GM19099 (cell line): ENCODE results near the gene ANKRD9.

Experiments used
- POLR2A ChIP-seq: IDR thresholded peaks from 3 replicates; pipeline ENCODE4 v1.6.1; 2011; ENCODE audit warnings: low read depth; ENCODE audit not compliant: insufficient read length; ENCODE audit errors: extremely low read depth

Gene ANKRD9

GRCh38 chr14:102540315-102541028 lies 30.9 kb upstream of the ANKRD9 start:
- TF ChIP-seq POLR2A = no peak

- no peak for TF ChIP-seq POLR2A
These were observed 30.2 kb upstream of the ANKRD9 start for GRCh38 chr14:102539544-102540314.

- no peak for TF ChIP-seq POLR2A
These were observed 29.3 kb upstream of the ANKRD9 start for GRCh38 chr14:102538602-102539543.

GRCh38 chr14:102537981-102538601 lies 28.5 kb upstream of the ANKRD9 start:
- no peak for TF ChIP-seq POLR2A

GRCh38 chr14:102532204-102532658 lies 22.7 kb upstream of the ANKRD9 start:
- no peak for TF ChIP-seq POLR2A

- TF ChIP-seq POLR2A = no peak
These were observed 21.4 kb upstream of the ANKRD9 start for GRCh38 chr14:102530828-102531478.

GRCh38 chr14:102528431-102529170 lies 19.0 kb upstream of the ANKRD9 start:
- no peak for TF ChIP-seq POLR2A

GRCh38 chr14:102525929-102526497 lies 16.4 kb upstream of the ANKRD9 start:
- TF ChIP-seq POLR2A = no peak

- no peak for TF ChIP-seq POLR2A
These were observed 15.8 kb upstream of the ANKRD9 start for GRCh38 chr14:102525219-102525928.

- TF ChIP-seq POLR2A = peak; percentile 75
These were observed 15.1 kb upstream of the ANKRD9 start for GRCh38 chr14:102524451-102525218.

- no peak for TF ChIP-seq POLR2A
These were observed 14.2 kb upstream of the ANKRD9 start for GRCh38 chr14:102523569-102524450.
